ENCODE data around the gene ZDHHC1. TPM values are rescaled to one million over a fixed set of nuclear protein-coding genes. Genes with fewer than 3 reads are reported as not detected.

ZDHHC1 gene
- total RNA-seq, 4 donors from 2014 or later, result 7.5 to 26.7 (median 17.3) TPM

DNA sequence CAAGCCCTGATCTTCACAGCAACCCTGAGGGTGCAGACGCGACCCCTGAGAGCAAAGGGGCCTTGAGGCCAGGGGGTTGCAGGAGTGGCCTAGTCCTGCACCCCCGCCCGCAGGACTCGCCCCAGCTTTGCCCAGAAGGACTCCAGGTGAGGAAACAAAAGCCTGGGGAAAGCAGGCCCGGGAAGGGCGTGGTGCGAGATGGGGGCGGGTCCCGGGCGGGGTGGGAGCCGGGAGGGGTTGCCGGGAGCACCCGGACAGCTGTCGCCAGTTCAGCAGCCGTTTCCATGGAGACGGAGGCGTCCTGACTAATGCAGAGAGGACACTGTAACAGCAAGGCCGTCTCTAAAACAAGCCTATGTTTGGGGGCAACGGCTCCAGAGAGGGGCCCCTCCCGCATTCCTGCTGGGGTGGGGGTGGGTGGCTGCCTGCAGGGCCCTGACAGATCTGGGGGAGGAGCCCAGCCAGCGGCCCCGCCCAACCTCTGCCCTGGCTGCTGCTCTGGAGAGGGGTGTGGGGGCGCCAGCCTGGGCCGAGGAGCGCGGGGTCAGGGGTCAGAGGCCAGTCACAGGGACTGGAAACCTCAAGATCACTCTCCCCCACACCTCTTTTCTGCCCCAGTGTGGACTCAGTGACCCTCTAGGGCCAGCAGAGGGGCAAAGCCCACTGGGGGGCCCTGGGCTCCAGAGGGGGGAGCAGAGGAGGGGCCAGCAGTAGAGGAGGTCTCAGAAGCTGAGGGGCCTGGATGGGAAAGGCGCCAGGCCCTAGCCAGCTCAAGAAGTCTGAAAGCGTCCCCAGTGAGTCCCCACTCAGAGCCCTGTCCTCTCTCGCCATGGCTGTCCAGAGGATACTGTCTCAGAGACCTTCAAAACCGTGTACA lies 19.9 kb downstream of the ZDHHC1 start:
- no peaks in the 10 kb centered on the region for H3K36me3 ChIP-seq
- no peaks in the 10 kb centered on the region for H3K9me3 ChIP-seq
- peak overlapping the region in 3 of 4 donors; percentile 87 to 89 (median 88) for H3K27ac ChIP-seq
- H3K4me3 ChIP-seq, result peak overlapping the region in 1 of 2 donors; percentile 16
- peak; percentile 35 for ATAC-seq
- no peaks in the 10 kb centered on the region for H3K27me3 ChIP-seq
- TF ChIP-seq POLR2AphosphoS5 (IDR thresholded peaks at IDR 0.05) (no peak), POLR2A (IDR thresholded peaks at IDR 0.05) (no peak), EP300 (IDR thresholded peaks at IDR 0.05) (no peak)
- TF ChIP-seq, protein P1, sequence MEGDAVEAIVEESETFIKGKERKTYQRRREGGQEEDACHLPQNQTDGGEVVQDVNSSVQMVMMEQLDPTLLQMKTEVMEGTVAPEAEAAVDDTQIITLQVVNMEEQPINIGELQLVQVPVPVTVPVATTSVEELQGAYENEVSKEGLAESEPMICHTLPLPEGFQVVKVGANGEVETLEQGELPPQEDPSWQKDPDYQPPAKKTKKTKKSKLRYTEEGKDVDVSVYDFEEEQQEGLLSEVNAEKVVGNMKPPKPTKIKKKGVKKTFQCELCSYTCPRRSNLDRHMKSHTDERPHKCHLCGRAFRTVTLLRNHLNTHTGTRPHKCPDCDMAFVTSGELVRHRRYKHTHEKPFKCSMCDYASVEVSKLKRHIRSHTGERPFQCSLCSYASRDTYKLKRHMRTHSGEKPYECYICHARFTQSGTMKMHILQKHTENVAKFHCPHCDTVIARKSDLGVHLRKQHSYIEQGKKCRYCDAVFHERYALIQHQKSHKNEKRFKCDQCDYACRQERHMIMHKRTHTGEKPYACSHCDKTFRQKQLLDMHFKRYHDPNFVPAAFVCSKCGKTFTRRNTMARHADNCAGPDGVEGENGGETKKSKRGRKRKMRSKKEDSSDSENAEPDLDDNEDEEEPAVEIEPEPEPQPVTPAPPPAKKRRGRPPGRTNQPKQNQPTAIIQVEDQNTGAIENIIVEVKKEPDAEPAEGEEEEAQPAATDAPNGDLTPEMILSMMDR (IDR thresholded peaks at IDR 0.05), result no peak
- H3K4me1 ChIP-seq, result peaks cover 3 to 83% (median 56%) of the 10 kb centered on the region in 3 donors
- WGBS, 2 donors (ENCODE audit: low coverage in 1 of 2), result 0 to 29% methylated on average over 1 to 7 of the region's 31 CpGs

- H3K4me1 ChIP-seq, result peaks cover 3 to 90% (median 64%) of the 10 kb centered on the region in 3 donors
- no peak for ATAC-seq
- H3K36me3 ChIP-seq, result no peaks in the 10 kb centered on the region
- H3K27me3 ChIP-seq, result no peaks in the 10 kb centered on the region
- no peaks in the 10 kb centered on the region for H3K9me3 ChIP-seq
- peak overlapping the region in 1 of 2 donors; percentile 16 for H3K4me3 ChIP-seq
- H3K27ac ChIP-seq, result peak overlapping the region in 3 of 4 donors; percentile 87 to 89 (median 88)
- WGBS, 2 donors (ENCODE audit: low coverage in 1 of 2), result 40% methylated on average over 1 of the region's 13 CpGs; no CpG with 5 or more reads in 1 of the 2 donors
- TF ChIP-seq POLR2A (IDR thresholded peaks at IDR 0.05) (no peak), POLR2AphosphoS5 (IDR thresholded peaks at IDR 0.05) (no peak), EP300 (IDR thresholded peaks at IDR 0.05) (no peak)
- TF ChIP-seq, protein P1 (IDR thresholded peaks at IDR 0.05), result no peak
Observed at GRCh38 chr16:67395458-67396158, 20.7 kb downstream of the ZDHHC1 start.

DNA sequence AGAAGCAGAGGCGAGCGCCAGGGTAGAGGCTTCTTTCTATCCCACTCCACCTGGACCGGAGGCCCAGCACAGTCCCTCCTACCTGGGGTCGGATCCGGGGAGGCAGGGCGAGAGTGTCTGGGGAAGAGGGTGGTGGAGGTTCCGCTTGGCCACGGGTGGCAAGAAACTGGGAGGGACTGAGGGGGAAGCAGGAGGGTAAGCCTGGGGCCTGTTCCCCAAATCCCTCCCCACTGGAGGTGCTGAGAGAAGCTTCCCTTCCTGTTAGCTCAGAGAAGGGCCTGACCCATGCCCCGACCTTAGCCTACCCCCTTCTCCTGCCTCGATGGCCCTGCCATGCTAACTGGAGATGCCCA lies 21.2 kb downstream of the ZDHHC1 start:
- no peak for ATAC-seq

DNA sequence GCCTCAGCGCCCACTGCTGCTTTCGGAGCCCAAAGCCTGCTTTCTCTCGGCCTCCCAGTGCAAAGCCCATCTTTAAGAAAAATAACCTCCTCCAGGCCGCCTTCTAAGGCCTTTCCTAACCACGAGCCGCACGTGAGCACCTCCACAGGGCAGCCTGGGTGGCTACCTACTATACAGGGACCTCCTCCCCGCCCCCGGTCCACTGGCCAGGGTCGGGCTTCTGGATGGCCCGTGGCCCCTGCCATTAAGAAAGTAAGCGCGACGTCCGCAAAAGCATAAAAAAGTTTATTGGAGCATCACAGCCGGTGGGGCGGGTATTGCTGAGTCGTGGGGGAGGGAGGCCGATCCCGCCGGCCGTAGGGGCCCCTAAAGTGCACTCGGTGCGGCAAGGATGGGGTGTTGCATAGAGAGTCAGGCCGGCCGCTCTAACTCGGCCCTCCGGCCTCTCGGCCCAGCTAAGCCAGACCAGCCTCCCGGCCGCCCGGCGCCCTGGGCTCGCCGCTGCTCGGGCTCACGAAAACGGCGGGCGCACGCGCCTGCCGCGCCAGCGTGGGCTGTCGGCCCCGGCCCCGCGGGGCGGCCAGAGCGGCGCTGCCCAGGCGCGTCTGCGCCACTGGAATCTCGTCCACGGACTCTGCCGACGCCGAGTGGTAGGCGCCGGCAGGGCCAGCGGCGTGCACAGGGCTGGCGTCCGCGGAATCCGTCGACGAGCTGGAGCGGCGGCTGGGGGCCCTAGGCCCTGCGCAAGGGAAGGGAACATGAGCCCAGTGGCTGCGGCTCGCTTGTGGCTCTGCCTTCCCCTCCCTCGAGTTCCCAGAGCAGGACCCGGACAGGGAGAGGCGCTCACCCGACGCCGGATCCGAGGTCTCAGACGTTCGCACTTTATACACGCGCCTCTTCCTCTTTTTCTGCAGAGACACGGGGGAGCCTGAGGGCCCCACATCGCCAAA lies 21.8 kb downstream of the ZDHHC1 start:
- H3K27ac ChIP-seq, result peak overlapping the region; percentile 60 to 89 (median 88)
- no peak for ATAC-seq
- 53 to 74% methylated on average over 11 to 12 of the region's 88 CpGs for WGBS, 2 donors (ENCODE audit: low coverage in 1 of 2)

More for the DNA sequence above, 21.2 kb downstream of the ZDHHC1 start:
- Histone ChIP-seq H3K4me3 (no peak overlapping the region), H3K27ac (peak overlapping the region in 3 of 4 donors; percentile 87 to 89 (median 88)), H3K4me1 (peaks cover 3 to 96% (median 65%) of the 10 kb centered on the region in 3 donors), H3K36me3 (no peaks in the 10 kb centered on the region), H3K9me3 (no peaks in the 10 kb centered on the region), H3K27me3 (no peaks in the 10 kb centered on the region)
- WGBS, 2 donors (ENCODE audit: low coverage in 1 of 2), result 20 to 87% methylated on average over 1 to 3 of the region's 10 CpGs
- no peak for TF ChIP-seq POLR2AphosphoS5 (IDR thresholded peaks at IDR 0.05)
- no peak for TF ChIP-seq POLR2A (IDR thresholded peaks at IDR 0.05)
- no peak for TF ChIP-seq EP300 (IDR thresholded peaks at IDR 0.05)
- TF ChIP-seq, protein P1 (IDR thresholded peaks at IDR 0.05), result no peak

More for the DNA sequence above, 21.8 kb downstream of the ZDHHC1 start:
- no peaks in the 10 kb centered on the region for H3K27me3 ChIP-seq
- TF ChIP-seq POLR2A (IDR thresholded peaks at IDR 0.05) (peak in 1 of 2 donors; percentile 20), POLR2AphosphoS5 (IDR thresholded peaks at IDR 0.05) (no peak)
- H3K9me3 ChIP-seq, result no peaks in the 10 kb centered on the region
- peak overlapping the region in 1 of 2 donors; percentile 63 for H3K4me3 ChIP-seq
- peaks cover 3 to 96% (median 67%) of the 10 kb centered on the region in 3 donors for H3K4me1 ChIP-seq
- no peaks in the 10 kb centered on the region for H3K36me3 ChIP-seq

All from gastroesophageal sphincter (tissue), 4 donors.